Glomerular endothelial cell (primary cell): Measurements from ENCODE around the gene PRKCA. TPM values are rescaled to one million over a fixed set of nuclear protein-coding genes. Genes with fewer than 3 reads are reported as not detected.
"Not testable (repeated sequence)": the region's sequence is repeated elsewhere in the genome, so short reads cannot be mapped to it uniquely, and the experiment has no call there.

ENCODE experiments used
- DNase-seq: peaks from one replicate; pipeline ENCODE4 v3.0.0-alpha.2; 2011; ENCODE audit warnings: low read depth, low spot score; ENCODE audit errors: extremely low read depth
- total RNA-seq: library from RNA; depleted of rRNA; stranded (reverse); fragments of >200 nt; gene quantifications from 2 replicates; pipeline ENCODE4 v1.2.3, GENCODE V29; 2015

The PRKCA gene
- total RNA-seq, 1 donor from 2014 or later: 18.4 TPM

DNA sequence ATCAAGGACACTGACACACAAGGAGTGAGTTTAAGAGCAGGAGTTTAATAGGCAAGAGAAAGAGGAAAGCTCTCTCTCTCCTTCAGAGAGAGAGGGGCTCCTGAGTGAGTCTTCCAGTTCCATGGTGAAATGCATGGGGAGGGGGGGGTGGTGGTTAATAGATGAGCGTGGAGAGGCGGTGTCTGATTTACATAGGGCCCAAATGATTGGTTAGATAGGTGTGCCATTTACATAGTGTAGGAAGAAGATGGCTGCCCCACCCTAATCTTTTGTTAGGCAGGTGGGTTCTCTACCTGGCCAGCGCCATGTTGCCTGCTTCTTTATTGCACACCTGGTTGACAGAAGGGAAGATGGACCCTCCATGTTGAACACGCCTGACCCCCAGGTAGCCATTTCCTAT, 282.5 kb downstream of the PRKCA start:
- no peak for DNase-seq

DNA sequence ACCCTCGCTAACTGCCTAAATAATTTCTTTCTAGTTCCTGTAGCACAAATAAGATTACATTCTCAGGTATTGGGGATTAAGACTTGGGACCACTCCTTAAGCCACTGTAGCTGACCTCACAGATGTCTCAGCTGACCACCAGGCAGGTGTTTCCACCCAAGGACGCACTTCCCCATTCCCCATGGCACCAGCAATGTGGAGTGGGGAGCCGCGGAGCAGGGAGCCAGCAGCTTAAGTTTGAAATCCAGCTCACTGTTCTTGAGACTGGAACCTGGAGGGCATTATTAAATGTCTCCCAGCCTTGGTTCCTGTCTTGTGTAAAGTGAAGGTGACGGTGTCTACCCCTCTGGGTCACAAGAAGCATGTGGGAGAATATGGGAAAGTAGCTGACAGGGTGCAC, 283.1 kb downstream of the PRKCA start:
- DNase-seq: no peak

DNA sequence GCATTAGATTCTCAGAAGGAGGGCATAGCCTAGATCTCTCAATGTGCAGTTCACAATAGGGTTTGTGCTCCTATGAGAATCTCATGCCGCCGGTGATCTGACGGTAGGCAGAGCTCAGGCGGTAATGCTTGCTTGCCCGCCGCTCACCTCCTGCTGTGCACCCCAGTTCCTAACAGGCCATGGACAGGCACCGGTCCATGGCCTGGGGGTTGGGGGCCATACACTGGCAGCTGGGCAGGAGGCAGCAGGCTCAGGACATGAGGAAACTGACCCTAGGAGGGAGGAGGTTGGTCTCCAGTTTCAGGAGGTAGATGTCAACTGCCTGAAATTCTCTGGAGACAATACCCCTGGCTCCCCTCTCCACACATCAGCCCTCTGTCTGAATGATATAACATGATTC, 287.5 kb downstream of the PRKCA start:
- DNase-seq: no peak

- DNase-seq: no peak
These were observed 290.7 kb downstream of the PRKCA start for GRCh38 chr17:66593116-66593515.

DNA sequence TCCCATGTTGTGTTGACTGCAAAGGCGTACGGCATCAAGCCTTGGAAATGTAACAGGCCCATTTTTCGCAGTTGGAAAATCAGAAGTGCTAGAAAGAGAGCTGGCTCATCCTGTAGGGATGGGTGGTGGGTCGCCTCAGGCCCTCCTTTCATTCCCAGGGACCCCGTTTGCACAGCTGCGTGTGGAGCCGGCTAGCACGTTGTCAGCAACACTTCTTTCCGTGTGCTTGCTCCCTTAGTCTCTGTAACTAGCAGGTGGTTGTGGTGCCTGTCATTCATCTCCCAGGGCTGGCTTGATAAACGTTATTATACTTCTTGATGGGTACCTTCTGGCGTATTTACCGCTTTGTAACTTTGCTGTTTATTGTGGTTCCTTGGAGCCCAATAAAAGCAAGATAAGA, 293.5 kb downstream of the PRKCA start:
- no peak for DNase-seq

DNA sequence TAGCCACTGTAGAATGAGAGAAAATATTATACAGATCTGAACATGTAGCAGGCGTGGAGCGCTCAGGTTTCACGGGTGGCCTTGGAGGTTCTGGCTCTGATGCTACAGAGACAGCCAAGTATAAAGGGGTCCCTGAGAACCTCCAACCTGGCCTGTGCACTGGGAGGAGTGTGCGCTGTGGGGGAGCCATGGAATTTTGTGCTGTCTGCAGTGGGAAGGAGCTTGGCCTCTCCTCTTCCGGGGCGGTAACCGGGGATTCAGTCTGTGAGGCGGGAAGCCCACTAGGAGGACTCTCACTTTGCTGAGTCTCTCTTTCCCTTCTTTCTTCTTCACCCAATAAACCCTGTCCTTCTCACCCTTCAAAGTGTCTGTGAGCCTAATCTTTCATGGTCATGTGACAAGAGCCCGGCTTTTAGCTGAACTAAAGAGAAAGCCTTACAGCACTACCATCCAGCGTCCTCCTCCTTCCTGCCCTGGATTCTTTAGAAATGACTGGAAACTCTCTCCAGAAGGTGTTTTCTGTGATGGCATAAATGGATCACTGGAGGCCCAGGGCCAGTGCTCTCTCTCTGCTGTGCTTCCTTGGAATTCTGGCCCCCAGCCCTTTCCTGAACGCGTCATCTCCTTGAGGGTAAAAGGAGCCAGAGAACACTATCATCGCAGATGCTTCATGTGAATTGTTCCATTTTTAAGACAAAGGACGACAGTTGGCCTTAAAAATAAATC, 300.4 kb downstream of the PRKCA start:
- DNase-seq: no peak

GRCh38 chr17:66604376-66604775, 302.0 kb downstream of the PRKCA start:
- no peak for DNase-seq

DNA sequence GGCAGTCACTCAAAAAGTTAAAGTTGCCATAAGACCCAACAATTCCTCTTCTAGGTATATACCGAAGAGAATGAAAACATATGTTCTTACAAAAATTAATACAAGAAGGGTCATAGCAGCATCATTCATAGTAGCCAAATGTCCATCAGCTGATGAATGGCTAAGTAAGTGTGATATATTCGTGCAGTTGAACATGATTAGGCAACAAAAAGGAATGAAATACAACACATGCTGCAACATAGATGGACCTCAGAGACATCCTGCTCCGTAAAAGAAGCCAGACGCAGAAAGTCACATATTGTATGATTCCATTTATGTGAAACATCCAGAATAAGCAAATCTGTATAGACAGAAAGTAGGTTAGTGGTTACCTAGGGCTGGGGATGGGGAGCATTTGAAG, 303.1 kb downstream of the PRKCA start:
- DNase-seq: no peak

GRCh38 chr17:66610361-66611133, 308.1 kb downstream of the PRKCA start:
- no peak for DNase-seq

DNA sequence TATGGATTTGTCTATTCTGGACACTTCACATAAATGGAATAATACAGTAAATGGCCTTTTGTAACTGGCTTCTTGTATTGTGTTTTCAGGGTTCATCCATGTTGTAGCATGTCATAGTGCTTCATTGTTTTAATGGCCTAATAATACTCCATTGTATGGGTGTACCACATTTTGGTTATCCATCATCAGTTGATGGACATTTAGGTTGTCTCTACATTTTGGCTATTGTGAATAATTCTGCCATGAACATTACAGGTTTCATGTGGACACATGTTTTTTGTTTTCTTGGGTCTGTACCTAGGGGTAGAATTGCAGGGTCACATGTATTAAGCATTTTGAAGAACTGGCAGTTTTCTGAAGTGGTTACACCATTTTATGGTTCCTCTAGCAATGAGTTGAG, 309.0 kb downstream of the PRKCA start:
- DNase-seq: no peak

DNA sequence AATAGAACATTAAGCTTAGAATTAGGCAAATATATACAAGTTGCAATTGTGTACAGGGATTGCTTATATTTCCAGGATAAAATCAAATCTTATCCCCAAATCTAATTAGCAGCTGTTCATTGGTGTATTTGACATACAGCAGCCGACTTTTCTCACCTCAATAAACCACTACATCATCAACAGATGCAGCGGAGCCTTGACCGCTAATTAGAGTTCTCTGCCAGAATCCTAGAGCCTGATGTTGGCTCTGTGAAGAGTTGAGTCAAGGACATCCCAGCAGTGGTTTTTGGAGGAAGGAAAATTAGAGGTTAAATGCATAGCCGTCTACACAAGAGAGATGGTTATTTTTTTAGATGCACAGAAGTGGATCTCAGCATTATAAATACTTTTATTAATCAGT, 310.6 kb downstream of the PRKCA start:
- no peak for DNase-seq

DNA sequence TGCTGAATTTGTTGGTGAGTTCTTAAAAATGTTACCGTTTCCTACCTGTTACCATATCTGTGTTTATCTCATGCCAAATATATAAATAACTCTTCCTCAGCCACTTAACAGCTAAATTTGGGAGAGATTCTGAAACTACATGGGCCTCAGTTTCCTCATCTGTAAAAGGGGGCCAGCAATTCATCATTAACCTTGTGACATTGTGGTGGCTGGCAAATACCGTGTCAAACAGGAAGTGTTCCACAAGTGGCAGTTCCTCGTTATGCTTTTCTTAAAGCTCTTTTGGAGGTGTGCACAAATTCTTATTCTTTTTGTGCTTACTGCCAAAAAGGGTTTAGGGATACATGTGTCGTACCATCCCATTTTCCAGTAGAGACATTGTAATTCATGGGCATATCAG, 312.1 kb downstream of the PRKCA start:
- no peak for DNase-seq

- DNase-seq: no peak
These were observed 316.8 kb downstream of the PRKCA start for GRCh38 chr17:66619206-66619605.

GRCh38 chr17:66620528-66620927, 318.1 kb downstream of the PRKCA start:
- DNase-seq: no peak

DNA sequence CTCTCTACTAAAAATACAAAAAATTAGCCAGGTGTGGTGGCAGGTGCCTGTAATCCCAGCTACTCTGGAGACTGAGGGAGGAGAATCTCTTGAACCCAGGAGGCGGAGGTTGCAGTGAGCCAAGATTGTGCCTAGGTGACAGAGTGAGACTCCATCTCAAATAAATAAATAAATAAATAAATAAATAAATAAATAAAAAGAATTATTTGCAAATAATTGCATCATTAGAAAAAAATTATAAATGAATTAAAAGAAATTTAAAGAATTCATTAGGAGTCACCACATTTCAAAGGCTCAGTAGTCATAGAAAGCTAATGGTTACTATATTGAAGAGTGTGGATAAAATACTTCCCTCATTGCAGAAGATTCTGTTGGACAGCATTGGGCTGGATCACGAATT, 322.2 kb downstream of the PRKCA start:
- DNase-seq: not testable (repeated sequence)

- DNase-seq: no peak
These were observed 322.9 kb downstream of the PRKCA start for GRCh38 chr17:66625311-66625767.

GRCh38 chr17:66627985-66628384, 325.6 kb downstream of the PRKCA start:
- DNase-seq: no peak

- DNase-seq: no peak
These were observed 327.3 kb downstream of the PRKCA start for GRCh38 chr17:66629762-66630161.

DNA sequence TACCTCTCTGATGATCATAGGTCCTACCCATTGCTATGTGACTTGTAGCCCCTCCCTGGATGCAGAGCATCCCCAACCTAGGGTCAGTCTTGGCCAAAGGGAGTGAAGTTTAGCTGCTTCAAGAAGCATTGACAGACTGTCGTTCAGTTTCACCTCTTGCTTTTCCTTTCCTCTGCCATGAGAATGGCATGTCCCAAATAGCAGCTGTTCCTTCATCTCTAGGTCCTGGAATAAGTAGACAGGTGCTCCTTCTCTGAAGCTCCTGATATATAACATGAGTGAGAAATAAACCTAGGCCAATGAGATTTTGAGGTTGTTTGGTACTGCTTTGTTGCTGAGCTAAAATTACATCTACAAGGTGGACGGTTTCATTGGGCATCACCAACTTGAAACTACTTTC, 328.0 kb downstream of the PRKCA start:
- no peak for DNase-seq

DNA sequence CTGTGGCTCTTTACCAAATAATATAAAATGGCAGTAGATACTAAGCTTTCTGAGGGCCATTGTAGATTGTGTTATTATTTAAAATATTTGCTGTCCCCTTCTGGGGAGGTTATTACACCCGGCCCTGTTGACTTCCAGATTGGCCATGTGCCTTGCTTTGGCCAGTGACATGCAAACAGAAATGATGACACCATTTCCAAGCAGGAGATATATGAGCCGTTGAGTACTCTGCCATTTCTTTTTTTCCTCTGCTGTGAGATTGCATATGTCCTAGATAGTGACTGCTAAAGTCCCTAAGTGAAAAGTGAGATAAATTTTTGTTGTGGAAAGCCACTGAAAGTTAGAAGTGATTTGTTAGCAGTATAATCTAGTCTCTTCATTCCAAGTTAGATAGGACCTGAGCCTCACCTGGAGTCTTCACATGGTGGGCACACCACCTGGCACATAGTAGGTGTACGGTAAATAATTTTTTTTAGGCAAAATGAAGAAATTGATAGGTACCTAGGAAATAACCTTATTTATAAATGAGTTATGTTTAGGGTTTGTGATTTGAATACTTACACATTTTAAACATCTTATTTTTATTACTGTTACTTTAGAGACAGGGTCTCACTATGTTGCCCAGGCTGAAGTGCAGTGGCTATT, 328.5 kb downstream of the PRKCA start:
- no peak for DNase-seq

GRCh38 chr17:66632731-66633130, 330.3 kb downstream of the PRKCA start:
- DNase-seq: no peak
